ENCODE measurements around the gene PRPF6. TPM values are rescaled to one million over a fixed set of nuclear protein-coding genes. Genes with fewer than 3 reads are reported as not detected.
A peak's percentile ranks its signal among the peaks of the same experiment; 100 is the strongest.

The PRPF6 gene
- total RNA-seq, 4 donors from 2014 or later, result 39.3 to 68.4 (median 47.7) TPM

- ATAC-seq, result no peak
- no peak for TF ChIP-seq POLR2A (IDR thresholded peaks at IDR 0.05)
- TF ChIP-seq, protein P1, sequence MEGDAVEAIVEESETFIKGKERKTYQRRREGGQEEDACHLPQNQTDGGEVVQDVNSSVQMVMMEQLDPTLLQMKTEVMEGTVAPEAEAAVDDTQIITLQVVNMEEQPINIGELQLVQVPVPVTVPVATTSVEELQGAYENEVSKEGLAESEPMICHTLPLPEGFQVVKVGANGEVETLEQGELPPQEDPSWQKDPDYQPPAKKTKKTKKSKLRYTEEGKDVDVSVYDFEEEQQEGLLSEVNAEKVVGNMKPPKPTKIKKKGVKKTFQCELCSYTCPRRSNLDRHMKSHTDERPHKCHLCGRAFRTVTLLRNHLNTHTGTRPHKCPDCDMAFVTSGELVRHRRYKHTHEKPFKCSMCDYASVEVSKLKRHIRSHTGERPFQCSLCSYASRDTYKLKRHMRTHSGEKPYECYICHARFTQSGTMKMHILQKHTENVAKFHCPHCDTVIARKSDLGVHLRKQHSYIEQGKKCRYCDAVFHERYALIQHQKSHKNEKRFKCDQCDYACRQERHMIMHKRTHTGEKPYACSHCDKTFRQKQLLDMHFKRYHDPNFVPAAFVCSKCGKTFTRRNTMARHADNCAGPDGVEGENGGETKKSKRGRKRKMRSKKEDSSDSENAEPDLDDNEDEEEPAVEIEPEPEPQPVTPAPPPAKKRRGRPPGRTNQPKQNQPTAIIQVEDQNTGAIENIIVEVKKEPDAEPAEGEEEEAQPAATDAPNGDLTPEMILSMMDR (IDR thresholded peaks at IDR 0.05 in 4 of 5, conservative IDR thresholded peaks at IDR 0.05 in 1 of 5), result no peak
- peaks cover 0 to 49% of the 10 kb centered on the region in 2 donors for H3K36me3 ChIP-seq
- no peak for DNase-seq
- no peaks in the 10 kb centered on the region for H3K9me3 ChIP-seq
- H3K4me3 ChIP-seq, result no peak overlapping the region
- intact Hi-C loops (cut with DNase I; ENCODE audit: low total_unique reads), result no loop called here
- H3K27me3 ChIP-seq, result no peaks in the 10 kb centered on the region
- H3K4me1 ChIP-seq, result peaks cover 29 to 45% of the 10 kb centered on the region in 2 donors
- in situ Hi-C loops (cut with MboI; ENCODE audit: low sequenced_read_pairs in 4 of 4), result no loop called here
- peak overlapping the region; percentile 47 to 71 (median 62) for H3K27ac ChIP-seq
Observed at GRCh38 chr20:63942969-63943807, 37.7 kb upstream of the PRPF6 start.

GRCh38 chr20:63943808-63944077 is 37.2 kb upstream of the PRPF6 start:
- Histone ChIP-seq H3K4me1 (peaks cover 33 to 50% of the 10 kb centered on the region in 2 donors), H3K27ac (peak overlapping the region; percentile 47 to 71 (median 62)), H3K9me3 (no peaks in the 10 kb centered on the region), H3K36me3 (peaks cover 0 to 49% of the 10 kb centered on the region in 2 donors), H3K27me3 (no peaks in the 10 kb centered on the region), H3K4me3 (no peak overlapping the region)
- in situ Hi-C loops (cut with MboI; ENCODE audit: low sequenced_read_pairs in 4 of 4) (no loop called here), intact Hi-C loops (cut with DNase I; ENCODE audit: low total_unique reads) (no loop called here)
- no peak for ATAC-seq
- TF ChIP-seq, protein P1 (IDR thresholded peaks at IDR 0.05 in 4 of 5, conservative IDR thresholded peaks at IDR 0.05 in 1 of 5), result no peak
- no peak for TF ChIP-seq POLR2A (IDR thresholded peaks at IDR 0.05)
- DNase-seq, result no peak

GRCh38 chr20:63944078-63944941 is 36.6 kb upstream of the PRPF6 start:
- peaks cover 0 to 47% of the 10 kb centered on the region in 2 donors for H3K36me3 ChIP-seq
- H3K4me3 ChIP-seq, result no peak overlapping the region
- no peak for TF ChIP-seq POLR2A (IDR thresholded peaks at IDR 0.05)
- TF ChIP-seq, protein P1 (IDR thresholded peaks at IDR 0.05 in 4 of 5, conservative IDR thresholded peaks at IDR 0.05 in 1 of 5), result no peak
- intact Hi-C loops (cut with DNase I; ENCODE audit: low total_unique reads), result no loop called here
- DNase-seq, result no peak
- no peaks in the 10 kb centered on the region for H3K9me3 ChIP-seq
- no peak for ATAC-seq
- in situ Hi-C loops (cut with MboI; ENCODE audit: low sequenced_read_pairs in 4 of 4), result no loop called here
- H3K27me3 ChIP-seq, result no peaks in the 10 kb centered on the region
- peaks cover 39 to 56% of the 10 kb centered on the region in 2 donors for H3K4me1 ChIP-seq
- peak overlapping the region in 3 of 4 donors; percentile 47 to 92 (median 59) for H3K27ac ChIP-seq

DNA sequence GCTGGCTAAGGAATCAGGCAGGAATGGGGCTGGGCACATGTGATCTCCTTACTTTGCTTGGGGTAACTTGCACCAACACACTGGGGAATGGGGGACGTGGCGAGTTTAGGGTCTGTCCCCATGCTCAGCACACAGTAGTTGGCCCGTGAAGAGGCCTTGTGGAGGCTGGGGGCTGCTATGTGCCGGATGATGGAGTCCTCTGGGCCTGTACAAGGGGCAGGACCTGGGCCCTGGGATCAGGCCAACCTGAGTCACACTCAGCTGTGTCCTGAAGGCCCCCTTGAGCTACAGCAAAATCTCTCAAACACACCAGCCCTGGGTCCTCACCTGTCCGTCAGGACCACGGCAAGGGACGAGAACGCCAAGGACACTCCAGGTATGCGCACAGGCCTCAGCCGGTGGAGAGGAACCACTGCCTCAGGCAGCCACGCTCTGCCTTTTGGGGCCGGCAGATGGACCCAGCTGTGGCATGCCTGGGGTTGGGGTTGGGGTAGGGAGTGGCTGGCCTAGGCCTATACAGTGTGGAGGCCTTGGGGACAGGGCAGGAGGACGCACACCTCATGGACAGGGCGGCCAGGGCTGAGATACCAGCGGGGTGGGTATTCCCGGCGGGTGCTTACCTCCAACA is 35.8 kb upstream of the PRPF6 start:
- Histone ChIP-seq H3K4me3 (no peak overlapping the region), H3K9me3 (no peaks in the 10 kb centered on the region), H3K36me3 (peaks cover 0 to 39% of the 10 kb centered on the region in 2 donors), H3K27me3 (no peaks in the 10 kb centered on the region), H3K27ac (peak overlapping the region in 3 of 4 donors; percentile 33 to 97 (median 92)), H3K4me1 (peaks cover 47 to 64% of the 10 kb centered on the region in 2 donors)
- TF ChIP-seq, protein P1 (IDR thresholded peaks at IDR 0.05 in 4 of 5, conservative IDR thresholded peaks at IDR 0.05 in 1 of 5), result no peak
- TF ChIP-seq POLR2A (IDR thresholded peaks at IDR 0.05), result no peak
- intact Hi-C loops (cut with DNase I; ENCODE audit: low total_unique reads) (no loop called here), in situ Hi-C loops (cut with MboI; ENCODE audit: low sequenced_read_pairs in 4 of 4) (no loop called here)
- no peak for ATAC-seq
- no peak for DNase-seq

All from gastrocnemius medialis (tissue), 4 donors.